Measurements from ENCODE around the gene DSC1.
"Not testable (repeated sequence)": the region's sequence is repeated elsewhere in the genome, so short reads cannot be mapped to it uniquely, and the experiment has no call there.

The DSC1 gene, protein sequence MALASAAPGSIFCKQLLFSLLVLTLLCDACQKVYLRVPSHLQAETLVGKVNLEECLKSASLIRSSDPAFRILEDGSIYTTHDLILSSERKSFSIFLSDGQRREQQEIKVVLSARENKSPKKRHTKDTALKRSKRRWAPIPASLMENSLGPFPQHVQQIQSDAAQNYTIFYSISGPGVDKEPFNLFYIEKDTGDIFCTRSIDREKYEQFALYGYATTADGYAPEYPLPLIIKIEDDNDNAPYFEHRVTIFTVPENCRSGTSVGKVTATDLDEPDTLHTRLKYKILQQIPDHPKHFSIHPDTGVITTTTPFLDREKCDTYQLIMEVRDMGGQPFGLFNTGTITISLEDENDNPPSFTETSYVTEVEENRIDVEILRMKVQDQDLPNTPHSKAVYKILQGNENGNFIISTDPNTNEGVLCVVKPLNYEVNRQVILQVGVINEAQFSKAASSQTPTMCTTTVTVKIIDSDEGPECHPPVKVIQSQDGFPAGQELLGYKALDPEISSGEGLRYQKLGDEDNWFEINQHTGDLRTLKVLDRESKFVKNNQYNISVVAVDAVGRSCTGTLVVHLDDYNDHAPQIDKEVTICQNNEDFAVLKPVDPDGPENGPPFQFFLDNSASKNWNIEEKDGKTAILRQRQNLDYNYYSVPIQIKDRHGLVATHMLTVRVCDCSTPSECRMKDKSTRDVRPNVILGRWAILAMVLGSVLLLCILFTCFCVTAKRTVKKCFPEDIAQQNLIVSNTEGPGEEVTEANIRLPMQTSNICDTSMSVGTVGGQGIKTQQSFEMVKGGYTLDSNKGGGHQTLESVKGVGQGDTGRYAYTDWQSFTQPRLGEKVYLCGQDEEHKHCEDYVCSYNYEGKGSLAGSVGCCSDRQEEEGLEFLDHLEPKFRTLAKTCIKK

DNA sequence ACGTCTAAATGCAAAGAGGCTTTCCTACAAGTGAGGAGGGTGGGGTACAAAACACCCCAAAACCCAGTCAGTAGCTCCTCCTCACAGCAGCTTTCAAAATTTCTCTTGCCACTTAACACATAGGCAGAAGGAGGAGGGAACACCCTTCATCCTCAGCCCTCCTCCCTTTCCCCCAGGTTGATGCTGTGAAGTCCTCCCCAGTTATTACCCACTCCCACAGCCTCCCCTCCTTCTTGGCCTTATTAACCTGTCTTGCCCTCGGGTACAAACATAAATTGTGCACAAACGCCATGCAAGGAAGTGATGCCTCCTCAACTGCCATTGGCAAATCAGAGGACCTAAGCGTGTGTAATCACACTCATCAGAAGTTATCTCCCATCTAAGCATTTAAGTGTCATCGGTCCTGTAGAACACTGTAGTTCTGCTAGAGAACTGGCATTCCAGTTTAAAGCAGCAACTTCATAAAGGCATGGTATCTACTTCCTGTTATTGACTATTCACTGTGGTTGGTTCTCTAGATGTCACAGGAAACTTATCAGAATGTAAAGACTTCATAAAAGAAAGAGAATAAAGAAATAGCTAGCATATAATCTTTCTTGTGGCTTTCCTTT is at the start of gene DSC1:
DSC1 (minus strand) TSS at position 32 of the 611 bp plus-strand sequence. CDS start 262 bp downstream, outside the sequence.
- DNase-seq, result no peak

DNA sequence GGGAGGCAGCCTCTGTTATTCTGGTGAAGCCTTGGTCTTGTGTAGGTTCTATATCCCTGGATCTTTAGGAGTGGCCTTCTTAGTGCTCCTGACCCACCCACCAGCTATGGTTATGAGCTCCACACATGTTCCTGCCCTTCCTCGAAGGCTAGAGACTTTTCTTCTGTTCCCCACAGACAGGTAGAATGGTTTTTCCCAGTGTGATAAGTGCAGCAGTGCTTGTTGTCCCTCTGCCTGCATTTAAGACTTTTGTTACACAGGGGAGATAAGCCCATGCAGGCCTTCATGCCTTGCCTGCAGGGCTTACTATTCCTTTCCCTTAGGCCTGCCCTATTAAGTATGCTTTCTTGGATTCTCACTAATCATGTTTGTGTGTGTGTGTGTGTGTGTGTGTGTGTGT is 48.4 kb upstream of the DSC1 start:
- no peak for DNase-seq

DNA sequence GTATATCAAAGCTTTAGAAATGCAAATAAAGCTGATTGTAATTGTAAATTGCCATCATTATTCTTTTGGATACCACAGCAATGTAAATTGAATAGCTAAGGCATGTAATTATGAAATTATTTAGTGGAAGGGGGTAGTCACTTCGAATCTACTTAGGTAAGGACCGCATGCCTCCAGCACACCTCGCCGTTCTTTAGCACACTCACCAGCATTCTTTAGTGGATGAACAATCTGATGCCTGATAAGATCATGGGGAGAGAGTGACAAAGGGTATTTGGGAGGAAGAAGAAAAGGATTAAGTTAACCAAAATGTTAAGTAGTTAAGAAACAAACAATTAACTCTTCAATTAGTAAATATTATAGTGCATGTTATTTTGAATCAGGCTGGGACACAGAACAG is 46.4 kb upstream of the DSC1 start:
- no peak for DNase-seq

DNA sequence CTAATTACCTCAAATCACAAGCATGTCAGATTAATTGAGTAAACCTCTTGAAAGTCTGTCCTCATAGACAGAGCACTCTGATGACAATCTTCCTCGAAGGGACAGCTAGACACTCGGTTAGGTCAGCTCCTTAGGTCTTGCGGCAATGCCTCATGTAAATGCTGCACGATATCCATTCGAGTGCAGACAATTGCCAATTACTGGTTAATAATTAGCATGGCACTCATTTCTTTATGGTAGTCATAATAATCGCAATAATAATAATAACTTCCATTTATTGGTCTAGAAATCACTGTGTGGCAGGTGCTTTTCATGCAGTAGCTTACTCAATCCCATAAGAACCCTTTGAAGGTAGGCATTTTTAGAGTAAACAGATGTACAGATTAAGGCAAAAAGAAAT is 44.7 kb upstream of the DSC1 start:
- DNase-seq, result no peak

DNA sequence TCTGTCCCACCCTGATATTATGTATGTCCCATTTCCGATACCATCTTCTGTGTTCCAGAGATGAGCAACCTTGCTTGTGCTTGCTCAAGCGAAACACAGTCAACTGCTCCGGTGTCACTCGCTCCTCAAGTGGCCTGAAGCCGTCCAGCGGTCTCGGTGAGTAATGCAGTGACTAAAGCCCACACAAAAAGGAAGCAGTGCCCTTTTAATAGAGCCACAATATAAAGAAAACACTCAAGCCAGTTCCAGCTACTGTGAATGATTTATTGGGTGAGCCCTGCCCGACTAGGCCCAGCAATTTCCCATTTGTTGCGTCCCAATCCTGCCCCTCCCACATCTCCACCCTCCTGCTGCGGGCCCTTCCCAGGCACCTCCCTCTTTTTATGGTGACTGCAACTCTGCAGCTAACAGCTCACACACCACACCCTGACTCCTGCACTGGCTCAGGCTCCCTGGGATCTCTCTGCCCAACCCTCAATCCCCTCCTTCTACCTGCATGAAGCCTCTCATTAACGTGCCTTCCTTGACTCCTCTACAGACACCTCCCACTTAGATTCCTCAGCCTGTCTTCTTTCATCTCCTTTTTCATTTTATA is 44.2 kb upstream of the DSC1 start:
- peak; percentile 70 for DNase-seq

DNA sequence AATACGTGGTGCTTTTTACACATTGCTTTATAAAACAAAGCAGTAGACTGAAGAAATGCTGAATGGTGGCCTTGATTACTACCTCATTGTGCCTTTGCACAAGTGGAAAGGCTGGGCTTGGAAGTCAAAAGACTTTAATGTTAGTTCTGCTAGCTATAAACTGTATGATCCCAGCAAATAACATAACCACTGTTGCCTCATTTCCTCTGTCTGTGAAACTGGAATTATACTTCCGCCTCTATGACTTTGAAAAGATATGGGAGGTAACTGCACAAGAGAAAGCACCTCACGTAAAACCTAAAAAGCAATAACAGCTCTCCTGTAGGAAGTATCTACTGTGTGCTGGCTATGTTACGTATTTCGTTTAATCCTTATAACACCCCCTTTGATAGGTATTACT is 43.4 kb upstream of the DSC1 start:
- DNase-seq, result no peak

DNA sequence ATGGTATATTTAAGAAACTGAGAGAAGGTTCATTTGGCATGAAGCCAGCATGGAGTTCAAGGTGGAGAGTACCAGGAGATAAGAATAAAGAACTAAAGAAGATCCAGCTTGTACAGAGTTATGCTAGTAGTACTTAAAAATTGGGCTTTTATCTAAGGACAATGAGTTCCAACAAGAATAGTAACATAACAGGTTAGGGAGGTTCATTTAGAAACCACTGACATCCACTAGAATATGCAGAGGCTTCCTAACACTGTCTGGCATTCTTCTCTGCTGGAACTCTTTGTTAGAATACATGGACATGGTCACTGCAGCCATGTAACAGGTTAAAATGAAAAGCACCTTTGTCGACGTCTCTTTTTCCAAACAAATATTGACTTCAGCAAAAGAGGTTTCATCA is 42.6 kb upstream of the DSC1 start:
- no peak for DNase-seq

DNA sequence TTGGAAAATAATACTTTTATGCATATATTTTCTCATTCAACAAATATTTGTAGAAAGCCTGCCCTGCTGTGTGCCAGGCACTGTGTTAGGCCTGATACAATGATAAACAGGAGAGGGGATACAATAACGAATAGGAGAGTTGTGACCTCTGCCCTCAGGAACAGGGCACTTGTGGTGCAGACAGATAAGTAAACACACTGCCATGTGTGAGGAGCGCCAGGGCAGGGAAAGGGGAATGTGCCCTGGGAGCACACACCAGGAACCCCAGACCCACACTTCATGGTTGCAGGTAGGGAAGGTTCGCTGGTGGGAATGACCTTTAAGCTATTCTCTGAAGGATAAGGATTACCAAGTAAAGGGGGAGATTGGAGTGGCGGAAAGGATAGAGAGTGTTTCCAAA is 42.2 kb upstream of the DSC1 start:
- no peak for DNase-seq

DNA sequence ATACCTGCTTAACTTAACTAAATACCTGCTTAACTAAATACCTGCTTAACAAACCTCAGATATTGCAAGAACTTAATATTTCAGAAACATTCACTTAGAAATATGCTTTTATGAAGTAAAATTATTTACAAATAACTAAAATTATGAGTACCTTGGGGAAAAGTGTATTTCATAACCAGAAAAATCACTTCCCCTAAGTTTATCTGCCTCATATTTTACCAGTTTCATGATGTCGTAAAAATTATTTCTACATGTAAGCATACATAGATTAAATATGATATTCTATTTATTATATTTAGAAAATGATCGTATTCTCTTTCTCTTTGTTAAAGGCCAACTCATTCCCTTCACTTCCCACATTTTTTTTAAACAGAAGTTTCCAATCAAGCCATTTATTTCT is 41.5 kb upstream of the DSC1 start:
- no peak for DNase-seq

DNA sequence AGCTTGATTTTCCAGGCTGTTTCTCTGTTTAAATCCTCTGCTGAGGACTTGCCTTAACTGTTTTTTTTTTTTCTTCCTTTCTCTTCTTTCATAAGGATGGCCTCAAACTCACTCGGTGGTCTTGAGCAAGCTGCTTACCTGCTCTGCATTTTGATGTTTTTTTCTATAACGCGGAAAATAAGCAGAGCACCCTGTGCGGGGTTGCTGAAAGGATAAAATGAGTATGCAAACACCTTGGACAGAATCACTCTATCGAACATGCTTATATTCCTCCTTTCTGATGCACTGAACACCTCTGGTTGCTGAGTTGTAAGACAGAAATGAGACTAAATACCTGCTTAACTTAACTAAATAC is 41.1 kb upstream of the DSC1 start:
- DNase-seq, result no peak

DNA sequence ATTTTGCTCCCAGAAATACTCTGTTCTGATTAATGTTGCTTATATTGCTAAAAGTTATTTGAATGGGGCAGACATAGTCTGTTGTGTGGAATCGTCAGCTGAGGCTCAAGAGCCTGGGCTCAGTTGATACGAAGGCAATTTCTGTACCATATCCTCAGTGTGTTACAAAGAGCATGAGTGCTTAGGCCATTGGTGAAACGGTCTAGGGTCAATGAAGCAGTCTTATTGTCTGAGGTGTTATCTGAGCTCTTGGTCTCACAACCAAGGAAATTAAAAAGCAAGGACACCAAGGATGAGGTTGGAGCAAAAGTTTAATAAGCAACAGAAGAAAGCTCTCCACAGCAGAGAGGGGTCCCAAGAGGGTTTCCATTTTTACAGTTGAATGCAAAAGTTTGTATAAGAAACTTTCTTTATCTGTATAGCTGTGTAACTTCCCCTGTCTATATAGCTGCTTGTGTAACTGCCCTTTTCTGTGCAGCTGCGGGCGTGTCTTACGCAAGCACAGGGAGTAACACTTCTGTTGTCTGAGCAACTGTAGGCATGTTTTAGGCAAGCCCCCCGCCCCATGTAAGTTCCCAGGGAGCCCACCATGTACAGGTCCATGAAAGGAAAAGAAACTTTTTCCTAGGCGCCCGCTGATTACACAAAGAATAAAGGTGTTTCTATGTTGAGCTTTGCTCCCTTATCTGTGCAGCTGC is 40.6 kb upstream of the DSC1 start:
- no peak for DNase-seq

DNA sequence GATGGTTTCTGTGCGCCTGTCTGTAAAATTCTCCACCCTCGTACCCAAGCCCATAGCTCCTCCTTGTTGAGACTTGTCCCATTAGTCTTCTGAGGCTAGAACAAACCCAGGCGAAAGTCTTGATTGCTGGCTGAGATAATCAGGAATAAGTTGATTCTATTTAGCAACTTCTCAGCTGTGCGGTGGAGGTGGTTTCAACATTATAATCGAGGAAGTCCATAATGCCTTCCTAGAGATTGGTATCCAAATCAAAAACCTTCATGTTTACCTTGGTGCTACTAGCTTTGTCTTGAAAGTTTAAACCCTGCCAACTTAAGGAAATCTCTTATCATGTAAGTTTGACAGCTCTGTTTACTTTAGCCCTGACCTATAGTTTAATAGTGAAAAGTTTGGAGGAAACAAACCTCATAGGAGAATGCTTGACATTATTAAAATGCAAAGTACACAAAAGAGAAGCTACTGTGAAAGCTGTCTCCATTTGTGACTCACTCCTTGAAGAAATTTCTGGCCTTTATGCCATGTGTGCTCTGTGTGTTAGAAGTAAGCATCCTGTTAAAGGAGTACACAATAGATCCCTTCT is 36.6 kb upstream of the DSC1 start:
- DNase-seq, result no peak

DNA sequence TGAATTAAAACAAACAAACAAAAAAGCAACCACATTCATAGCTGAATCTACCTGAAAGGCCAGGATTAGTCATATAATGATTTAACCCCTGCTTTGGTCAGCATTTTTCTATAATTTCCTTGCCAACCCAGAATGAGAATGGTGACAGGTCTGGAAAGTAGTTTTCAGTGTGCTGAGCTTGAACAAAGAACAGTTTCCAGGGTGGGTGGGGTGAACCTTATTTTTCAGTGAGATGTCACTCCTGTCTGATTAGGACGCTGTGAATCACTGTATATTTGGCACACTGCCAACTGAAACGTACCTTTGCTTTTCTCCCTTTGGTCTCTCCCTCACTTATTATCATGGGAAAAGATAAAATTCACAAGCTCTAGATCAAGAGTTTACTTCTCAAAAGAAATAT is 35.0 kb upstream of the DSC1 start:
- no peak for DNase-seq

DNA sequence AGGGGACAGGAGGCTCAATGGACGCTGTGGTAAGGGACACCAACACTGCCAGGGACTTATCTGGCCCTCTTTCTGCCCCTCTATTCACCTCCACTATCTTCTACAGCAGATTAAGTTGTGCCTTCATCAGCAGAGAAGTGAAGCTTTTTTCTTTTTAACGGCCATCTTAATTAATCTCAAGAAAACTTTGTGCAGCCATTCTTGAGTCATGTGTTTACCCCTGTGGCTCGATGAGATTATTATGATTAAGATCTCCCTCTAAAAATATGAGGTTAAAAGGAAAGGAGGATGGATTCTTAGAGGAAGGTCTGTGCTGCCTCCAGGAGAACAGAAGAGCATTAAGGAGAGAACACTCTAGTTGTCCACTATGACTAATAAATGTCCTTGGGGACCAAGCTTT is 32.4 kb upstream of the DSC1 start:
- no peak for DNase-seq

DNA sequence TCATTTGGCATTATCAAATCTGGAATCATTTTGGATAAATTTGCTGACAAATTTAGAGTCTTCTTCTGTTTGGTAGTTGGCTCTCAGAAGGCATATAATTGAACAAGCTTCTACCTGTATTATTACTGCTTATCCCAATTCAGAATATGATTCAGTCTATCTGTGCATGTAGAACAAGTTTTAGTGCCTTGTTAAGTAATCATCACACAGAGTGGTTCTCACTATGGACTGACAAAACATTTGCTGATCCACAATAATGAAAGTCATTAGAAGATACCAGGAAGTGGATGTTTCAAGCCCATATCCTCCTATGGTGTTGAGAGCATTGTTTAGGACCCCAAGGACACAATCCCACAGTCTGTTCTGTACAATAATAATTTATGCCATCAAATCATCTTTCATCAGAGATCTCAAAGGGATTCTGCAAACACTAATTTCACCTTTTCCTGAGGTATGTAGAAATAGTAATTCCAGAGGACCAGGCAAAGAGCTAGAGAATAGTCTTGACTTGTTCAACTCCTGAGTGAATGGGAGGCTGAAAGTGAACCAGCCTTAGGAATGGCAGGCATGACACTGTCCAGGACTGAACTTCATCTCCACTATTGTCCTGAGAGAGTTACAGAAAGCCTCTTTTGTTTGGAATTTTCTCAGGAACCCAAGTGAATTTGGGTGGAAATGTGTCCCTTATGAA is 29.6 kb upstream of the DSC1 start:
- no peak for DNase-seq

DNA sequence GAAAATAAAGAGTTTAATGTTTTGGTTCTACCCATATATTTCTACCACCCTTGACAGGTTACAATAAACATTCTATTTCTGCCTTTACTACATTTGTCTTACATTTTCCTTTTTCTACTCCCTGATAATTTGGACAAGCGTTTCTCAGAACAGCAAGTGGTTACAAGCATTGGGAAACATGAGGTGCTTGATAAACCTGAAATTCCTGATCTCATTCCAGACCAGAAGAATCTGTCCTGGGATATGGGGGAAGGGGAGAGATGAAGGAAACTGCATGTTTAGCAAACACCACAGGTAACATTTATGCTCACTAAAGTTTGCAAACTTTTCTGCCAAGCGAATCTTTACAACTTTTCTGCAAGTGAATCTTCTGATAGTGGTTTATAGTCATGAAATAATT is 28.3 kb upstream of the DSC1 start:
- no peak for DNase-seq

DNA sequence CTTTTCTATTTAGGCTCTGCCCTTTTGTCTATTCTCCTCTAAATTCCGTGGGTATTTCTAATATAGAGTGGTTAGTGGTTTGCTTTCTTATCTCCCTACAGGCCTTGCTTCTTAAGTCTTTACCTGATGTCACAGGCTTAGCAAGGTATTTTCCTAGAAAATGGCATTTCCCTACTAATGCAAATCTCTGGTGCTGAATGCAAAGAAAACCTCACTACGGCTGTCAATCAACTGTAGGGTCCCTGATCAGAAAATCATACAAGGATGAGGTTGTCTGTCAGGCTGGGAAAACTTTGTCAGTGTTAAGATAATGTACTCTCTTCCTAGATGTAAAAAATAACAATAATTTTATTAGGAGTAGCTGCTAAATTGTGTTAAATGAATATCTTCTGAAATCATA is 27.1 kb upstream of the DSC1 start:
- DNase-seq, result no peak

DNA sequence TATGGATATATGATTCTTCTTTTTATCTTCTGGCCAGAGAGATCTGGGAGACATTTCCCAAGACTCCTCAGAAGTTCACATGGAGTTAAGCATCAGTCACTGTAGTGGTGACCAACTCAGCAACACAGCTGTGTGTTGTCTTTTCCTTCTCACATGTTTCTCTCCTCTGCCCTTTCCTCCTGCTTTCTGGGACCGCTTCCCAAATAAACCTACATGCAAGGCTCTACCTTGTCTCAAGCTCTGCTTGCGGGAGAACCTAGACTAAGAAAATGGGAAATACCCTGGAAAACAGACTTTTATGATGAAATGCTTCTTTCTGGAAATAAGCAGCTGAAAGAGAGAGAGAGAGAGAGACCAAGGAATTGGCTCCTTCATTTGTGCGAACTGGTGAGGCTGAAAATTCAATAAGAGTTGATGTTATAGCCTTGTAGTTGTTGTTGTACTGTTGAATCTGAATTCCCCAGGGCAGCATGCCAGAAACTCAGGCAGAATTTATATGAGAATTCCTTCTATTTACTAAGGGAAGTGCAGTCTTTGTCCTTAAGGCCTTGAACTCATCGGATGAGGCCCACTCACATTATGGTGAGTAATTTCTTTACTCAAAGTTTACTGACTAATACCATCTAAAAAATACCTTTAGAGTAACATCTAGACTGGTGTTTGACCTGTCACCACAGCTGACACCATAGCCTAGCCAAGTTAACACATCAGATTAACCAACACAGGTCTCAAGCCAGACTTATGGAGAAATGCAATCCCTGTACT is 22.7 kb upstream of the DSC1 start:
- DNase-seq, result no peak

DNA sequence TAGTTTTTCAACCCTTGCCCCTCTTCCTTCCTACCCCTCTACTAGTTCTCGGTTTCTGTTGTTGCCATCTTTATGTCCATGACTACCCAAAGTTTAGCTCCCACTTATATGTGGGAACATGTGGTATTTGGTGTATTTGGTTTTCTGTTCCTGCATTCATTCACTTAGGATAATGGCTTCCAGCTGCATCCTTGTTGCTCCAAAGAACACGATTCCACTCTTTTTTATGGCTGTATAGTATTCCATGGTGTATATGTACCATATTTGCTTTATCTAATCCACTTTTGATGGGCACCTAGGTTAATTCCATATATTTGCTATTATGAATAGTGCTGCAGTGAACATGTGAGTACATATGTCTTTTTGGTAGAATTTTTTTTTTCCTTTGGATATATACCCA is 20.6 kb upstream of the DSC1 start:
- no peak for DNase-seq

DNA sequence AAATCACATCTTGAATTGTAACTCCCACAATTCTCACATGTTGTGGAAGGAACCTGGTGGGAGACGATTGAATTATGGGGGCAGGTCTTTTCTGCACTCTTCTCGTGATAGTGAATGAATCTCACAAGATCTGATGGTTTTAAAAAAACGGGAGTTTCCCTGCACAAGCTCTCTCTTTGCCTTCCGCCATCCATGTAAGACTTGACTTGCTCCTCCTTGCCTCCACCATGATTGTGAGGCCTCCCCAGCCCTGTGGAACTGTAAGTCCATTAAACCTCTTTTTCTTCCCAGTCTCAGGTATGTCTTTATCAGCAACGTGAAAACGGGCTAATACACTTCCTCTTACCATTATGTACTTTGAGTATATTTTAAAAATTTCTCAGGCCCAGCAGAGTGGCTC is 14.7 kb upstream of the DSC1 start:
- DNase-seq, result not testable (repeated sequence)

DNA sequence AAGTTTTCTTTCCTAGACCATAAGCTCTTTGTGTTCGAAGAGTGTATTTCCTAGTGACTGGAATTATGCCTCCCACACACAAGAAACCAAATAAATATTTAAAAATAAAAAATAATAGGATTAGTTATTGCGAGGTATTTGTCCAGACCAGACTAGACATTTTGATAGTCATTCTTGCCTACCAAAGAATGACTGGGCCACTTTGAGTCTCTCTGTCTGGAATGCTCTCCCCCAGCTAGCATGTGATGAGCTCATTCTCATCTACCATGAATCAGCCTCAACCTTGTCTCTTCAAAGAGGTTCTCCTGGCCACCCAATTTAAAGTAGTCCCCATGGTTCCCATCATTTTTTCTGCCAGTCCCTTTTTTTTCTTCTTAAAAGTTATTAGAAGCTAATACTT is 13.9 kb upstream of the DSC1 start:
- DNase-seq, result no peak
